ENCODE measurements around the gene MED17.

GRCh38 chr11:93735627-93736026, 48.5 kb upstream of the MED17 start:
- TF ChIP-seq CTCF (IDR thresholded peaks at IDR 0.05): no peak
- TF ChIP-seq POLR2A (IDR thresholded peaks at IDR 0.05): no peak

Measured in right lobe of liver (tissue), 4 donors.